Stomach (tissue), 4 donors: ENCODE results near the gene TTC39C.

Experiments used
- CTCF ChIP-seq, 7 experiments: fragments of 450-650 bp in 4 of 7; fragments of 200-600 bp in 3 of 7; sonication (generic) in 3 of 7; IDR thresholded peaks; one replicate each; pipeline ENCODE4 v1.5.1; 2016 to 2019; ENCODE audit warnings: antibody characterized with exemption in 7 of 7, control low read depth in 2 of 7, mild to moderate bottlenecking in 1 of 7
- EP300 ChIP-seq: sonication (generic); formaldehyde crosslinking; IDR thresholded peaks from one replicate; pipeline ENCODE4 v1.6.1; 2017; ENCODE audit warnings: antibody characterized with exemption
- POLR2A ChIP-seq, 4 donors: fragments of 450-650 bp; IDR thresholded peaks; one replicate each; pipeline ENCODE4 v1.6.1; 2016; ENCODE audit warnings: antibody characterized with exemption in 4 of 4, control low read depth in 2 of 4, mild to moderate bottlenecking in 1 of 4, moderate library complexity in 1 of 4
- POLR2AphosphoS5 ChIP-seq, 3 donors: sonication (generic); formaldehyde crosslinking; IDR thresholded peaks; one replicate each; pipeline ENCODE4 v1.6.1; 2016; ENCODE audit warnings: antibody characterized with exemption in 3 of 3

- TF ChIP-seq CTCF (IDR thresholded peaks at IDR 0.05), result no peak
- no peak for TF ChIP-seq POLR2A (IDR thresholded peaks at IDR 0.05)
- TF ChIP-seq EP300, result no peak
- no peak for TF ChIP-seq POLR2AphosphoS5 (IDR thresholded peaks at IDR 0.05)
Measured at GRCh38 chr18:24031916-24032315, 17.4 kb downstream of the TTC39C start.
